Cardiac muscle cell (in vitro differentiated cells and primary cell): ENCODE measurements around the gene TRMT11. TPM values are rescaled to one million over a fixed set of nuclear protein-coding genes. Genes with fewer than 3 reads are reported as not detected.
"Not testable (repeated sequence)": the region's sequence is repeated elsewhere in the genome, so short reads cannot be mapped to it uniquely, and the experiment has no call there.

Experiments used
- DNase-seq, 2 donors: peaks; one replicate each; pipeline versions ENCODE4 v3.0.0 to v3.0.0-alpha.2; 2010 to 2017; ENCODE audit warnings: low read depth in 1 of 2, low spot score in 1 of 2
- H3K27ac ChIP-seq: fragments of 200-600 bp; sonication (generic); 2 replicates; pipeline ENCODE4 v1.5.1; 2016
- H3K27me3 ChIP-seq: fragments of 200-600 bp; sonication (generic); 2 replicates; pipeline ENCODE4 v1.6.0; 2016; ENCODE audit warnings: control low read depth
- H3K36me3 ChIP-seq: fragments of 200-600 bp; sonication (generic); 2 replicates; pipeline ENCODE4 v1.5.1; 2016; ENCODE audit warnings: control low read depth
- H3K4me1 ChIP-seq: fragments of 200-600 bp; sonication (generic); 2 replicates; pipeline ENCODE4 v1.8.1; 2017; ENCODE audit warnings: low read depth, mild to moderate bottlenecking, mixed run types
- H3K4me3 ChIP-seq: fragments of 200-600 bp; sonication (generic); 2 replicates; pipeline ENCODE4 v1.5.1; 2016; ENCODE audit warnings: mild to moderate bottlenecking
- H3K9me3 ChIP-seq: fragments of 200-600 bp; sonication (generic); 2 replicates; pipeline ENCODE4 v1.5.1; 2017; ENCODE audit warnings: low read depth, mild to moderate bottlenecking, control low read depth
- polyA plus RNA-seq: library from polyadenylated mRNA; unstranded; fragments of >200 nt; fragmentation: Nextera tagmentation; extraction: Ambion mirVana; gene quantifications from 2 replicates; pipeline ENCODE4 v1.2.1, GENCODE V29; 2016
- total RNA-seq: library from RNA; depleted of rRNA; stranded (reverse); fragments of >200 nt; gene quantifications from 2 replicates; pipeline ENCODE4 v1.2.3, GENCODE V29; 2016
- TF ChIP-seq, protein P1 (sequence below): IDR thresholded peaks from 2 replicates; pipeline ENCODE4 v1.5.1; 2012; ENCODE audit warnings: low read depth, mild to moderate bottlenecking, low read length

TRMT11 gene
- total and polyA plus RNA-seq, 2 experiments from 2014 or later, result 46.5 to 68.6 TPM

DNA sequence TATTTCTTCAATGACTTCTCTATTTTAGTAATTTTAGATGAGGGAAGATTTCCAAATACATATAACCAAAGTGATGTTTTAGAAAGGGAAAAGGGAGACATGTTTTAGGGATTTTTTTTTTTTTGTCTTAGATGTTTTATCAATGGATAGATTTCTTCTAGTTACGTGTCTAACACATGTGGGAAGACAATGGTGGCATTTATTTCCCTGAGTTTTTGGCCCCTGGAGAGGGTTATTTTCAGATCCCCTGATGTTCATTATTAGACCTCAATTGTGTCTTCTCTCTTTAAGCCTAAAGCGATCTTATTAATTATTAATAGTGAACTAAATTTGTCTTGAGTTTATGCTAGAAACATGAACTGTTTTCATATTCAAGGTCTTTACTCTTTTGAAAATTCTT lies 30.3 kb downstream of the TRMT11 start:
- TF ChIP-seq, protein P1, sequence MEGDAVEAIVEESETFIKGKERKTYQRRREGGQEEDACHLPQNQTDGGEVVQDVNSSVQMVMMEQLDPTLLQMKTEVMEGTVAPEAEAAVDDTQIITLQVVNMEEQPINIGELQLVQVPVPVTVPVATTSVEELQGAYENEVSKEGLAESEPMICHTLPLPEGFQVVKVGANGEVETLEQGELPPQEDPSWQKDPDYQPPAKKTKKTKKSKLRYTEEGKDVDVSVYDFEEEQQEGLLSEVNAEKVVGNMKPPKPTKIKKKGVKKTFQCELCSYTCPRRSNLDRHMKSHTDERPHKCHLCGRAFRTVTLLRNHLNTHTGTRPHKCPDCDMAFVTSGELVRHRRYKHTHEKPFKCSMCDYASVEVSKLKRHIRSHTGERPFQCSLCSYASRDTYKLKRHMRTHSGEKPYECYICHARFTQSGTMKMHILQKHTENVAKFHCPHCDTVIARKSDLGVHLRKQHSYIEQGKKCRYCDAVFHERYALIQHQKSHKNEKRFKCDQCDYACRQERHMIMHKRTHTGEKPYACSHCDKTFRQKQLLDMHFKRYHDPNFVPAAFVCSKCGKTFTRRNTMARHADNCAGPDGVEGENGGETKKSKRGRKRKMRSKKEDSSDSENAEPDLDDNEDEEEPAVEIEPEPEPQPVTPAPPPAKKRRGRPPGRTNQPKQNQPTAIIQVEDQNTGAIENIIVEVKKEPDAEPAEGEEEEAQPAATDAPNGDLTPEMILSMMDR, result no peak
- H3K4me1 ChIP-seq, result peaks cover 27% of the 10 kb centered on the region
- H3K36me3 ChIP-seq, result peaks cover 43% of the 10 kb centered on the region
- no peak overlapping the region for H3K4me3 ChIP-seq
- no peak overlapping the region for H3K27ac ChIP-seq
- H3K9me3 ChIP-seq, result no peaks in the 10 kb centered on the region
- H3K27me3 ChIP-seq, result no peaks in the 10 kb centered on the region
- DNase-seq, result no peak

- Histone ChIP-seq H3K4me3 (no peak overlapping the region), H3K27me3 (no peaks in the 10 kb centered on the region), H3K36me3 (peaks cover 40% of the 10 kb centered on the region), H3K4me1 (peaks cover 27% of the 10 kb centered on the region), H3K27ac (no peak overlapping the region), H3K9me3 (no peaks in the 10 kb centered on the region)
- TF ChIP-seq, protein P1, result no peak
- no peak for DNase-seq
These were observed 31.3 kb downstream of the TRMT11 start for GRCh38 chr6:126017668-126018067.

- peaks cover 31% of the 10 kb centered on the region for H3K36me3 ChIP-seq
- H3K4me3 ChIP-seq, result no peak overlapping the region
- H3K4me1 ChIP-seq, result peaks cover 27% of the 10 kb centered on the region
- no peaks in the 10 kb centered on the region for H3K27me3 ChIP-seq
- H3K9me3 ChIP-seq, result no peaks in the 10 kb centered on the region
- TF ChIP-seq, protein P1, result no peak
- H3K27ac ChIP-seq, result peak overlapping the region; percentile 31
- DNase-seq, result no peak
These were observed 34.1 kb downstream of the TRMT11 start for GRCh38 chr6:126020305-126021050.

DNA sequence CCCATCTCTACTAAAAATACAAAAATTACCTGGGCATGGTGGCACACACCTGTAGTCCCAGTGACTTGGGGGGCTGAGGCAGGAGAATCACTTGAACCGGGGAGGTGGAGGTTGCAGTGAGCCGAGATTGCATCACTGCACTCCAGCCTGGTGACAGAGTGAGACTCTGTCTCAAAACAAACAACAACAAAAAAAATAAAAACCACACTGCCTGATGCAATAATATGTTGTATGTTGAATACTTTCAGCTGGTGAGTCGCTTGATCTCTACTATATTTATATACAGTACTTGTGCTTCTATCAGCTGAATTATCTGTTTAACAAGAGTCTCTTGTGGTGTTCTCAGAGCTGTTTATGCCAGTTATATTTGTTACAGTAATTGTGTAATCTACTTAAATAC lies 37.1 kb downstream of the TRMT11 start:
- DNase-seq, H3K4me3 ChIP-seq, H3K27me3 ChIP-seq, H3K9me3 ChIP-seq, H3K27ac ChIP-seq: not testable (repeated sequence)
- peaks cover 32% of the 10 kb centered on the region for H3K36me3 ChIP-seq
- H3K4me1 ChIP-seq, result peaks cover 18% of the 10 kb centered on the region

GRCh38 chr6:126026001-126026400 lies 39.7 kb downstream of the TRMT11 start:
- Histone ChIP-seq H3K9me3 (no peaks in the 10 kb centered on the region), H3K4me3 (no peak overlapping the region), H3K27ac (no peak overlapping the region), H3K36me3 (peaks cover 22% of the 10 kb centered on the region), H3K4me1 (peaks cover 22% of the 10 kb centered on the region), H3K27me3 (no peaks in the 10 kb centered on the region)
- TF ChIP-seq, protein P1, result no peak
- no peak for DNase-seq

GRCh38 chr6:126027601-126028000 lies 41.3 kb downstream of the TRMT11 start:
- Histone ChIP-seq H3K36me3 (peaks cover 9% of the 10 kb centered on the region), H3K27ac (no peak overlapping the region), H3K4me1 (peaks cover 36% of the 10 kb centered on the region), H3K9me3 (no peaks in the 10 kb centered on the region), H3K27me3 (no peaks in the 10 kb centered on the region), H3K4me3 (no peak overlapping the region)
- peak in 1 of 2 donors; percentile 21 for DNase-seq
- TF ChIP-seq, protein P1, result no peak
